Mesendoderm (in vitro differentiated cells): ENCODE measurements around the gene ARHGEF10L.
A peak's percentile ranks its signal among the peaks of the same experiment; 100 is the strongest.

Source experiments
- DNase-seq: peaks from one replicate; pipeline ENCODE4 v3.0.0; 2013
- H2AK5ac ChIP-seq: 2 replicates; pipeline ENCODE4 v1.6.1; 2013; ENCODE audit warnings: low read length, inconsistent platforms
- H2BK120ac ChIP-seq: 2 replicates; pipeline ENCODE4 v1.6.1; 2013; ENCODE audit warnings: low read depth, mild to moderate bottlenecking, low read length, moderate library complexity, mixed read lengths
- H2BK15ac ChIP-seq: replicated peaks from 2 replicates; pipeline ENCODE4 v1.6.1; 2013; ENCODE audit warnings: low read depth, mild to moderate bottlenecking, moderate library complexity
- H2BK5ac ChIP-seq: 2 replicates; pipeline ENCODE4 v1.6.1; 2013; ENCODE audit warnings: low read length, inconsistent platforms
- H3K18ac ChIP-seq: 2 replicates; pipeline ENCODE4 v1.6.1; 2013; ENCODE audit warnings: mild to moderate bottlenecking, low read length, mixed read lengths
- H3K23ac ChIP-seq: one replicate; pipeline ENCODE4 v1.6.1; 2013; ENCODE audit warnings: low read length
- H3K27ac ChIP-seq: 2 replicates; pipeline ENCODE4 v1.5.1; 2013; ENCODE audit warnings: low read depth, mild to moderate bottlenecking, inconsistent platforms, low read length, moderate library complexity
- H3K27me3 ChIP-seq: 2 replicates; pipeline ENCODE4 v1.6.1; 2013; ENCODE audit warnings: low read length, control low read depth, mild to moderate bottlenecking, inconsistent platforms; ENCODE audit not compliant: insufficient read depth, poor library complexity
- H3K36me3 ChIP-seq: 2 replicates; pipeline ENCODE4 v1.6.1; 2013; ENCODE audit warnings: low read length, inconsistent platforms; ENCODE audit not compliant: control insufficient read depth, insufficient read depth
- H3K4ac ChIP-seq: one replicate; pipeline ENCODE4 v1.6.1; 2013; ENCODE audit warnings: low read depth, mild to moderate bottlenecking, low read length, moderate library complexity
- H3K4me1 ChIP-seq: 2 replicates; pipeline ENCODE4 v1.6.1; 2013; ENCODE audit warnings: low read depth, low read length, inconsistent platforms; ENCODE audit not compliant: control insufficient read depth
- H3K4me2 ChIP-seq: 2 replicates; pipeline ENCODE4 v1.6.1; 2013; ENCODE audit warnings: low read length
- H3K4me3 ChIP-seq: 2 replicates; pipeline ENCODE4 v1.5.1; 2013; ENCODE audit warnings: mild to moderate bottlenecking, low read length
- H3K56ac ChIP-seq: one replicate; pipeline ENCODE4 v1.6.1; 2013; ENCODE audit warnings: low read length
- H3K79me1 ChIP-seq: 2 replicates; pipeline ENCODE4 v1.6.1; 2013; ENCODE audit warnings: low read length, inconsistent platforms
- H3K79me2 ChIP-seq: 2 replicates; pipeline ENCODE4 v1.6.1; 2013; ENCODE audit warnings: mild to moderate bottlenecking, low read length; ENCODE audit not compliant: control insufficient read depth, insufficient read depth
- H3K9ac ChIP-seq: 2 replicates; pipeline ENCODE4 v1.6.1; 2013; ENCODE audit warnings: low read length, inconsistent platforms
- H4K5ac ChIP-seq: one replicate; pipeline ENCODE4 v1.6.1; 2013; ENCODE audit warnings: low read length
- H4K8ac ChIP-seq: one replicate; pipeline ENCODE4 v1.6.1; 2013; ENCODE audit warnings: low read depth, mild to moderate bottlenecking, control low read depth, low read length, moderate library complexity
- WGBS: extraction: QIAGEN DNeasy Blood & Tissue Kit; methylation state at CpG from one replicate; pipeline ENCODE4 v1.1.7; 2013; ENCODE audit warnings: low lambda C conversion rate, missing lambda C conversion rate; ENCODE audit not compliant: insufficient coverage; ENCODE audit errors: extremely low coverage; 5-methylcytosine and 5-hydroxymethylcytosine counted together

ARHGEF10L gene

GRCh38 chr1:17539118-17539476, 401 bp upstream of the ARHGEF10L start:
- Histone ChIP-seq H2BK15ac (no peak overlapping the region), H3K27me3 (no peaks in the 10 kb centered on the region), H2BK120ac (peak overlapping the region; percentile 61), H3K79me1 (no peaks in the 10 kb centered on the region), H3K4me3 (no peak overlapping the region), H3K27ac (no peak overlapping the region), H3K9ac (peak overlapping the region; percentile 54), H3K36me3 (no peaks in the 10 kb centered on the region), H3K4me1 (no peaks in the 10 kb centered on the region), H3K4ac (peak overlapping the region; percentile 21), H3K23ac (no peak overlapping the region), H4K8ac (peak overlapping the region; percentile 79), H4K5ac (no peak overlapping the region), H2BK5ac (no peak overlapping the region), H3K56ac (peak overlapping the region; percentile 75), H3K18ac (peak overlapping the region; percentile 35), H2AK5ac (no peak overlapping the region), H3K79me2 (peaks cover 7% of the 10 kb centered on the region), H3K4me2 (peak overlapping the region; percentile 45)
- WGBS = no CpG with 5 or more reads among the region's 20 CpGs
- DNase-seq = no peak

DNA sequence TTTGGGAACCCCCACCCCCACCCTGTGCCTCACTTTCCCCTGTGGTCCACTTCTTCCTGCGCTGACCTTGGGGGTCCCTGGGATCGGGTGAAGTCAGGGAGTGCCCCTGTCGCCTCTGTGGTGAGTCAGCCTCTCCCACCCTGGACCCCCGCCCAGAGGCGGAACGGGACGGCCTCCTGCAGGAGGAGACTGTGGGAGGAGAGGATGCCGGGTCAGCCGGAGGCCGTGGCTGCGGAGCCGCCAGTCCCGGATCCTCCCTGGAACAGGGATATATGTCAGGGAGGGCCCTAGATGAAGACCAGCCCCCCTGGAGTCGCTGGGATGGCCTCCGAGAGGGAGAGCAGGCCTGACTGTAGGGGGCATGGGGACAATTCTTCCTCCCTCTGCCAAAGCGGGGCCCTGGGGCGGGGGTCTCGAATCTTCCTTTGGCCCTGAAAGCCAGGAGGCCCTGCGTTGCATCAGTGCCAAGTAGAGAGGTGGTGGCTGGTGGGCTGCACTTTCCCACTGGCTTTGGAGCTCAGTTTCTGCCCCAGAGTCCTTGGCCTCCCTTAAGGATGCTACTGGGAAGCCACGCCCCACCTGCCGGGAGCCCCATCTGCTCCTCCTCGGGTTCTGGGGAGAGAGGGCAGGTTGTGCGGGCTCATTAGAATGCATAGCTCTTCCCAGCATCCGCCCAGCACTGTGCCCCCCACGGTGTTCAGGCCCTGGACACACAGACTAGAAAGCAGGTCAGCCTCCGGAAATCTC, 930 bp downstream of the ARHGEF10L start:
- Histone ChIP-seq H4K5ac (no peak overlapping the region), H3K4me1 (no peaks in the 10 kb centered on the region), H2BK15ac (no peak overlapping the region), H3K79me1 (peaks cover 2% of the 10 kb centered on the region), H3K36me3 (no peaks in the 10 kb centered on the region), H3K4me3 (peak overlapping the region; percentile 80), H2BK5ac (no peak overlapping the region), H3K27me3 (no peaks in the 10 kb centered on the region), H3K4me2 (peak overlapping the region; percentile 94), H3K23ac (peak overlapping the region; percentile 66), H3K18ac (peak overlapping the region; percentile 35), H3K79me2 (peaks cover 14% of the 10 kb centered on the region), H3K9ac (peak overlapping the region; percentile 70), H3K4ac (peak overlapping the region; percentile 21), H3K27ac (peak overlapping the region; percentile 57), H3K56ac (peak overlapping the region; percentile 98), H4K8ac (no peak overlapping the region), H2AK5ac (no peak overlapping the region), H2BK120ac (no peak overlapping the region)
- peak; percentile 78 for DNase-seq
- WGBS = no CpG with 5 or more reads among the region's 26 CpGs

DNA sequence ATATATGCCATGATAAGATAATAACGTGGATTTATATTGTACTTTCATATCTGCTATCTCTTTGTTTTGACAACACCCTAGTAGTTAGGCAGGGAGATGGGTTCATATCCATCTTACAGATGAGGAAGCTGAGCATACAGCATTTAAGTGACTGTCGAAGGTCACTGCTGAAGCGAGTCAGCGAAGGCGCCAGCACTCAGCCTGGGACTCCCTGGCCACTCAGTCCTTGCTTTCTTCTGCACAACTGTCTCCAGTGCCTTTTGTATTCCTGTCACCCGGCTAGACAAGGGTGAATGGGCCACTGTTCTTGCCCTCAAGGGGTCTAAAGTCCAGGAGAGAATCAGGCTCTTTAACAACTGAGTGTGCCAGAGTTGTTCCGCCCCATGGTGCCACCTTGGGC, 3.1 kb downstream of the ARHGEF10L start:
- DNase-seq = no peak
- WGBS = 100% methylated on average over 1 of the region's 7 CpGs

GRCh38 chr1:17544776-17545350, 5.4 kb downstream of the ARHGEF10L start:
- Histone ChIP-seq H3K79me2 (peaks cover 24% of the 10 kb centered on the region), H2BK15ac (no peak overlapping the region), H3K27ac (no peak overlapping the region), H3K18ac (no peak overlapping the region), H2AK5ac (no peak overlapping the region), H3K56ac (no peak overlapping the region), H3K4me3 (no peak overlapping the region), H3K4me2 (no peak overlapping the region), H3K79me1 (peaks cover 11% of the 10 kb centered on the region), H3K4ac (no peak overlapping the region), H4K5ac (no peak overlapping the region), H3K9ac (no peak overlapping the region), H2BK120ac (no peak overlapping the region), H3K23ac (no peak overlapping the region), H2BK5ac (no peak overlapping the region), H4K8ac (no peak overlapping the region), H3K27me3 (no peaks in the 10 kb centered on the region), H3K36me3 (no peaks in the 10 kb centered on the region), H3K4me1 (peaks cover 7% of the 10 kb centered on the region)
- DNase-seq = no peak
- no CpG with 5 or more reads among the region's 6 CpGs for WGBS

More for the DNA sequence above, 3.1 kb downstream of the ARHGEF10L start:
- peaks cover 5% of the 10 kb centered on the region for H3K4me1 ChIP-seq
- no peak overlapping the region for H4K8ac ChIP-seq
- H3K4me3 ChIP-seq = no peak overlapping the region
- no peak overlapping the region for H2BK5ac ChIP-seq
- peaks cover 9% of the 10 kb centered on the region for H3K79me1 ChIP-seq
- H3K23ac ChIP-seq = no peak overlapping the region
- H3K9ac ChIP-seq = no peak overlapping the region
- no peak overlapping the region for H3K18ac ChIP-seq
- no peak overlapping the region for H2AK5ac ChIP-seq
- no peaks in the 10 kb centered on the region for H3K36me3 ChIP-seq
- H3K56ac ChIP-seq = no peak overlapping the region
- H3K4me2 ChIP-seq = no peak overlapping the region
- no peak overlapping the region for H3K27ac ChIP-seq
- H3K4ac ChIP-seq = no peak overlapping the region
- H4K5ac ChIP-seq = no peak overlapping the region
- H2BK120ac ChIP-seq = no peak overlapping the region
- H2BK15ac ChIP-seq = no peak overlapping the region
- H3K79me2 ChIP-seq = peaks cover 20% of the 10 kb centered on the region
- no peaks in the 10 kb centered on the region for H3K27me3 ChIP-seq

DNA sequence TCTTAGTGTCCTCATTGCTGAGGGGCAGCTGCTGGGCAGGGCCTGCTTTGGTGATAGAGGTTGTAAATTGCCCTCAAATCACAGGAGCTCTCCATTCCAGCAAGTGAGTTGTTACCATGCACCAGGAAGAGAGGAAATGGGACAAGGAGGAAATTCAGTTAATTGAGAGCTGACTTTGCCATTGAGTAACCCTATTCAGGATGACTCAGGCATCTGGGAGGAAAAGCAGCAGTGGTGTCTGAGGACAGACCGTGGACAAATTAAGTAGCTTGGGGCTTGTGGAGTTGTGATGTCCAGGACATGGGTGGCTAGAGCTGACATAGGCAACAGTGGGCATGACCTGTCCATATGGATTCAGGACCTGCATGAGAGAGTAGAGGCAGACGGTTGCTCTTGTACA, 5.9 kb downstream of the ARHGEF10L start:
- Histone ChIP-seq H2BK120ac (no peak overlapping the region), H3K79me1 (peaks cover 11% of the 10 kb centered on the region), H3K36me3 (no peaks in the 10 kb centered on the region), H2AK5ac (no peak overlapping the region), H2BK5ac (no peak overlapping the region), H3K27me3 (no peaks in the 10 kb centered on the region), H3K23ac (no peak overlapping the region), H3K79me2 (peaks cover 27% of the 10 kb centered on the region), H4K5ac (no peak overlapping the region), H3K4me2 (no peak overlapping the region), H3K27ac (no peak overlapping the region), H3K4me1 (peaks cover 7% of the 10 kb centered on the region), H3K18ac (no peak overlapping the region), H3K9ac (no peak overlapping the region), H2BK15ac (no peak overlapping the region), H4K8ac (no peak overlapping the region), H3K4me3 (no peak overlapping the region), H3K4ac (no peak overlapping the region), H3K56ac (peak overlapping the region; percentile 67)
- no CpG with 5 or more reads among the region's 2 CpGs for WGBS
- DNase-seq = no peak
